H1 (cell line): ENCODE results near the gene HSD17B1. TPM values are rescaled to one million over a fixed set of nuclear protein-coding genes. Genes with fewer than 3 reads are reported as not detected.

Source experiments
- CHD7 ChIP-seq: fragments of 300-600 bp; sonication (generic); IDR thresholded peaks from 2 replicates; pipeline ENCODE4 v1.7.1; 2012; ENCODE audit warnings: low read length, moderate library complexity, mild to moderate bottlenecking, inconsistent platforms; ENCODE audit not compliant: insufficient replicate concordance
- EZH2 ChIP-seq: fragments of 200-600 bp; sonication (generic); IDR thresholded peaks from 2 replicates; pipeline ENCODE4 v1.7.1; 2012; ENCODE audit warnings: low read depth, mild to moderate bottlenecking, moderate library complexity, low read length, inconsistent platforms; ENCODE audit not compliant: severe bottlenecking
- FOSL1 ChIP-seq: IDR thresholded peaks from 2 replicates; pipeline ENCODE4 v1.6.1; 2011; ENCODE audit warnings: mild to moderate bottlenecking, low read depth, low read length, moderate library complexity; ENCODE audit not compliant: insufficient read depth
- GABPA ChIP-seq: IDR thresholded peaks from 2 replicates; pipeline ENCODE4 v1.6.1; 2011; ENCODE audit warnings: mild to moderate bottlenecking, low read length, moderate library complexity, borderline replicate concordance; ENCODE audit not compliant: insufficient read depth
- KDM1A ChIP-seq: fragments of 200-600, 300-600 bp; sonication (generic); IDR thresholded peaks from 2 replicates; pipeline ENCODE4 v1.7.1; 2016; ENCODE audit warnings: mild to moderate bottlenecking, low read length, borderline replicate concordance
- POLR2AphosphoS5 ChIP-seq: IDR thresholded peaks from 2 replicates; pipeline ENCODE4 v1.6.1; 2011; ENCODE audit warnings: low read depth, low read length
- POU5F1 ChIP-seq: IDR thresholded peaks from 2 replicates; pipeline ENCODE4 v1.6.1; 2011; ENCODE audit warnings: low read depth, mild to moderate bottlenecking, low read length, moderate library complexity
- SP1 ChIP-seq: IDR thresholded peaks from 2 replicates; pipeline ENCODE4 v1.6.1; 2011; ENCODE audit warnings: low read depth, low read length
- TAF1 ChIP-seq: IDR thresholded peaks from 2 replicates; pipeline ENCODE4 v1.6.1; 2011; ENCODE audit warnings: mild to moderate bottlenecking, low read depth, low read length
- polyA plus RNA-seq, 7 experiments: library from polyadenylated mRNA; depleted of rRNA in 3 of 7; stranded (reverse) in 5 of 7; unstranded in 2 of 7; fragments of >200 nt in 5 of 7; fragments of 200-250 nt in 2 of 7; gene quantifications; 1 replicate in 5 of 7; 2 replicates in 1 of 7; 4 replicates in 1 of 7; pipeline versions ENCODE4 v1.2.1 to v1.2.3, GENCODE V29; 2011 to 2013; ENCODE audit warnings: missing spikeins in 2 of 7, mixed read lengths in 2 of 7
- total RNA-seq: library from RNA; stranded (reverse); fragmentation: NEBNext Ultra II Directional; extraction: Animal tissue kit (Norgen Biotek cat#: 25700); gene quantifications from 2 replicates; pipeline ENCODE4 v1.2.1, GENCODE V29; 2021

The HSD17B1 gene
- total and polyA plus RNA-seq, 2 of the 8 experiments (the other 6 are each of a cell fraction or from before 2014, with no cell fraction given): 0.88 to 1.0 TPM

GRCh38 chr17:42548070-42548837 is 4.5 kb upstream of the HSD17B1 start (continued):
- TF ChIP-seq CHD7 (no peak), POLR2AphosphoS5 (0 out of 2 replicates have a peak, but pooled peaks have one; percentile 67), KDM1A (no peak), SP1 (0 out of 2 replicates have a peak, but pooled peaks have one; percentile 30), POU5F1 (no peak), FOSL1 (no peak), TAF1 (peak; percentile 62; the same call in 1 of the 2 replicates), GABPA (peak; percentile 76; the same call in 1 of the 2 replicates), EZH2 (no peak)
